Ramos (cell line): ENCODE measurements around the gene NLRC3.
"Not testable (repeated sequence)": the region's sequence is repeated elsewhere in the genome, so short reads cannot be mapped to it uniquely, and the experiment has no call there.

Experiments used
- in situ Hi-C: fragments of 300-500 bp; cut with MboI; formaldehyde crosslinking; loops from one replicate; pipeline ENCODE4 v1.14.3; 2022; ENCODE audit warnings: low sequenced_read_pairs; ENCODE audit not compliant: unreplicated experiment

The NLRC3 gene

GRCh38 chr16:3577302-3577752 lies at the start of gene NLRC3:
NLRC3 (minus strand) TSS chr16:3577403; CDS start chr16:3565036, 12,367 bp downstream.
- in situ Hi-C loops = no loop called here

- in situ Hi-C loops = no loop called here
Measured at GRCh38 chr16:3625911-3626732, 48.9 kb upstream of the NLRC3 start.

- in situ Hi-C loops = no loop called here
Measured at GRCh38 chr16:3625331-3625730, 48.1 kb upstream of the NLRC3 start.

- in situ Hi-C loops = no loop called here
Measured at GRCh38 chr16:3623642-3624041, 46.4 kb upstream of the NLRC3 start.

- in situ Hi-C loops = no loop called here
Measured at GRCh38 chr16:3618769-3619141, 41.6 kb upstream of the NLRC3 start.

GRCh38 chr16:3612510-3613466 lies 35.6 kb upstream of the NLRC3 start:
- in situ Hi-C loops = no loop called here

GRCh38 chr16:3611146-3611975 lies 34.2 kb upstream of the NLRC3 start, which contains the start of gene SLX4:
SLX4 (minus strand) TSS chr16:3611606; CDS start chr16:3608964, 2,642 bp downstream.
- in situ Hi-C loops = no loop called here

GRCh38 chr16:3610698-3611145 lies 33.5 kb upstream of the NLRC3 start:
- in situ Hi-C loops = no loop called here

- in situ Hi-C loops = no loop called here
Measured at GRCh38 chr16:3609895-3610697, 32.9 kb upstream of the NLRC3 start.

GRCh38 chr16:3608976-3609375 lies 31.8 kb upstream of the NLRC3 start:
- in situ Hi-C loops = not testable (repeated sequence)

GRCh38 chr16:3608069-3608468 lies 30.9 kb upstream of the NLRC3 start:
- in situ Hi-C loops = no loop called here

- in situ Hi-C loops = no loop called here
Measured at GRCh38 chr16:3607634-3608033, 30.4 kb upstream of the NLRC3 start.

GRCh38 chr16:3607161-3607560 lies 30.0 kb upstream of the NLRC3 start:
- in situ Hi-C loops = no loop called here

- in situ Hi-C loops = no loop called here
Measured at GRCh38 chr16:3606441-3606840, 29.2 kb upstream of the NLRC3 start.

GRCh38 chr16:3602320-3602653 lies 25.1 kb upstream of the NLRC3 start:
- in situ Hi-C loops = no loop called here

- in situ Hi-C loops = no loop called here
Measured at GRCh38 chr16:3601614-3602319, 24.6 kb upstream of the NLRC3 start.

- in situ Hi-C loops = loop anchor here (10.0 kb wide), 1 partner anchor 75 kb away; no protein-coding TSS in a partner anchor
Measured at GRCh38 chr16:3599922-3600321, 22.7 kb upstream of the NLRC3 start.

- in situ Hi-C loops = loop anchor here (10.0 kb wide), 1 partner anchor 74 kb away; no protein-coding TSS in a partner anchor
Measured at GRCh38 chr16:3599121-3599520, 21.9 kb upstream of the NLRC3 start.
